ENCODE results near the gene CASS4.
A peak's percentile ranks its signal among the peaks of the same experiment; 100 is the strongest.

The CASS4 gene

GRCh38 chr20:56422824-56423189 is 10.7 kb downstream of the CASS4 start:
- no peak for FAIRE-seq
- DNase-seq (ENCODE audit: low spot score) = no peak

GRCh38 chr20:56423211-56423610 is 11.2 kb downstream of the CASS4 start:
- no peak for DNase-seq (ENCODE audit: low spot score)
- no peak for FAIRE-seq

- DNase-seq (ENCODE audit: low spot score) (no peak), FAIRE-seq (no peak)
Observed at GRCh38 chr20:56423886-56424285, 11.8 kb downstream of the CASS4 start.

- FAIRE-seq = no peak
- DNase-seq (ENCODE audit: low spot score) = no peak
Observed at GRCh38 chr20:56424931-56425330, 12.9 kb downstream of the CASS4 start.

- FAIRE-seq = no peak
- DNase-seq (ENCODE audit: low spot score) = no peak
Observed at GRCh38 chr20:56426026-56426425, 14.0 kb downstream of the CASS4 start.

GRCh38 chr20:56426926-56427325 is 14.9 kb downstream of the CASS4 start:
- FAIRE-seq (no peak), DNase-seq (ENCODE audit: low spot score) (no peak)

- no peak for DNase-seq (ENCODE audit: low spot score)
- FAIRE-seq = no peak
Observed at GRCh38 chr20:56427797-56428196, 15.7 kb downstream of the CASS4 start.

- FAIRE-seq (no peak), DNase-seq (ENCODE audit: low spot score) (no peak)
Observed at GRCh38 chr20:56428410-56428809, 16.4 kb downstream of the CASS4 start.

GRCh38 chr20:56428881-56429280 is 16.8 kb downstream of the CASS4 start:
- no peak for FAIRE-seq
- DNase-seq (ENCODE audit: low spot score) = peak; percentile 47

GRCh38 chr20:56429502-56429901 is 17.4 kb downstream of the CASS4 start:
- FAIRE-seq (peak; percentile 8), DNase-seq (ENCODE audit: low spot score) (peak; percentile 83)

- DNase-seq (ENCODE audit: low spot score) = no peak
- no peak for FAIRE-seq
Observed at GRCh38 chr20:56429941-56430340, 17.9 kb downstream of the CASS4 start.

- no peak for DNase-seq (ENCODE audit: low spot score)
- no peak for FAIRE-seq
Observed at GRCh38 chr20:56430461-56430860, 18.4 kb downstream of the CASS4 start.

GRCh38 chr20:56430957-56431356 is 18.9 kb downstream of the CASS4 start:
- DNase-seq (ENCODE audit: low spot score) (no peak), FAIRE-seq (no peak)

GRCh38 chr20:56431471-56431870 is 19.4 kb downstream of the CASS4 start:
- DNase-seq (ENCODE audit: low spot score) = no peak
- FAIRE-seq = no peak

GRCh38 chr20:56433221-56433879 is 21.3 kb downstream of the CASS4 start:
- no peak for FAIRE-seq
- DNase-seq (ENCODE audit: low spot score) = no peak

- FAIRE-seq (no peak), DNase-seq (ENCODE audit: low spot score) (no peak)
Observed at GRCh38 chr20:56433880-56434255, 21.8 kb downstream of the CASS4 start.

- FAIRE-seq = no peak
- DNase-seq (ENCODE audit: low spot score) = no peak
Observed at GRCh38 chr20:56437196-56437960, 25.3 kb downstream of the CASS4 start.

- DNase-seq (ENCODE audit: low spot score) (no peak), FAIRE-seq (no peak)
Observed at GRCh38 chr20:56438284-56438683, 26.2 kb downstream of the CASS4 start.

- no peak for FAIRE-seq
Observed at GRCh38 chr20:56439771-56440291, 27.8 kb downstream of the CASS4 start.

GRCh38 chr20:56440346-56441007 is 28.4 kb downstream of the CASS4 start:
- FAIRE-seq (no peak), DNase-seq (ENCODE audit: low spot score) (no peak)

More at GRCh38 chr20:56439771-56440291, 27.8 kb downstream of the CASS4 start:
- DNase-seq (ENCODE audit: low spot score) = peak; percentile 15

GRCh38 chr20:56442389-56443365 is 30.6 kb downstream of the CASS4 start:
- no peak for FAIRE-seq

More at GRCh38 chr20:56442389-56443365, 30.6 kb downstream of the CASS4 start:
- DNase-seq (ENCODE audit: low spot score) = no peak
